Uterine smooth muscle cell (primary cell): Measurements from ENCODE around the gene CDCA3. TPM values are rescaled to one million over a fixed set of nuclear protein-coding genes. Genes with fewer than 3 reads are reported as not detected.

Source experiments
- total RNA-seq: library from RNA; depleted of rRNA; stranded (reverse); fragments of >200 nt; gene quantifications from 2 replicates; pipeline ENCODE4 v1.2.3, GENCODE V29; 2014

Gene CDCA3
- 9.0 and 35.9 TPM in 2 replicates for total RNA-seq

GRCh38 chr12:6851153-6851920 lies at the start of gene CDCA3:
Gene CDCA3 (minus strand): TSS chr12:6851286. CDS start chr12:6850952, 334 bp downstream.

GRCh38 chr12:6873094-6874014 lies 22.3 kb upstream of the CDCA3 start, which contains the start of gene SPSB2:
Gene SPSB2 (minus strand): TSS chr12:6873303. CDS start chr12:6872901, 402 bp downstream.

GRCh38 chr12:6867413-6868210 lies 16.5 kb upstream of the CDCA3 start, which contains the start of gene TPI1:
Gene TPI1 (plus strand): TSS chr12:6867531. CDS start chr12:6867567, 36 bp downstream.

GRCh38 chr12:6851921-6852650 lies 1.0 kb upstream of the CDCA3 start, which contains the start of gene USP5:
Gene USP5 (plus strand): TSS chr12:6852150. CDS start chr12:6852180, 30 bp downstream.

GRCh38 chr12:6840761-6841515 lies 10.1 kb downstream of the CDCA3 start, which contains the start of gene GNB3:
Gene GNB3 (plus strand): TSS chr12:6840925. CDS start chr12:6841288, 363 bp downstream.

GRCh38 chr12:6827982-6828780 lies 22.9 kb downstream of the CDCA3 start, which contains the start of gene P3H3:
Gene P3H3 (plus strand): TSS chr12:6828407. CDS start chr12:6828441, 34 bp downstream.

GRCh38 chr12:6821591-6822425 lies 29.3 kb downstream of the CDCA3 start, which contains the start of gene GPR162:
Gene GPR162 (plus strand): TSS chr12:6821821. CDS start chr12:6823899, 2,078 bp downstream.

Other genes starting within 250 kb of the CDCA3 start
- 259 and 264 TPM in 2 replicates for gene CHD4, start 243.9 kb downstream of the CDCA3 start, total RNA-seq
- gene LPAR5, start 215.3 kb downstream of the CDCA3 start, total RNA-seq, result 0.12 TPM in 1 of 2 replicates, not detected in the other
- gene ACRBP, start 203.9 kb downstream of the CDCA3 start, total RNA-seq, result 0.22 and 0.25 TPM in 2 replicates
- gene ING4, start 188.2 kb downstream of the CDCA3 start, total RNA-seq, result 20.8 and 30.4 TPM in 2 replicates
- 10.1 and 10.3 TPM in 2 replicates for gene ZNF384, start 161.9 kb downstream of the CDCA3 start, total RNA-seq
- under 0.01 TPM in 1 of 2 replicates, not detected in the other for gene PIANP, start 150.5 kb downstream of the CDCA3 start, total RNA-seq
- gene COPS7A, start 127.2 kb downstream of the CDCA3 start, total RNA-seq, result 76.7 and 77.9 TPM in 2 replicates
- gene MLF2, start 98.1 kb downstream of the CDCA3 start, total RNA-seq, result 131 and 181 TPM in 2 replicates
- 60.1 and 63.5 TPM in 2 replicates for gene PTMS, start 84.9 kb downstream of the CDCA3 start, total RNA-seq
- under 0.01 and 0.11 TPM in 2 replicates for gene LAG3, start 78.8 kb downstream of the CDCA3 start, total RNA-seq
- 0.25 TPM in 1 of 2 replicates, not detected in the other for gene CD4, start 61.8 kb downstream of the CDCA3 start, total RNA-seq
- 5.0 and 6.0 TPM in 2 replicates for gene GPR162, start 29.5 kb downstream of the CDCA3 start, total RNA-seq
- 133 and 175 TPM in 2 replicates for gene P3H3, start 22.9 kb downstream of the CDCA3 start, total RNA-seq
- gene GNB3, start 10.4 kb downstream of the CDCA3 start, total RNA-seq, result 2.9 and 3.7 TPM in 2 replicates
- gene USP5, start 864 bp upstream of the CDCA3 start, total RNA-seq, result 94.9 and 147 TPM in 2 replicates
- gene TPI1, start 16.2 kb upstream of the CDCA3 start, total RNA-seq, result 1,238 and 1,525 TPM in 2 replicates
- gene SPSB2, start 22.0 kb upstream of the CDCA3 start, total RNA-seq, result 7.0 and 9.5 TPM in 2 replicates
- 8.6 and 14.4 TPM in 2 replicates for gene LRRC23, start 53.5 kb upstream of the CDCA3 start, total RNA-seq
- gene ENO2, start 63.3 kb upstream of the CDCA3 start, total RNA-seq, result 29.0 and 38.4 TPM in 2 replicates
- gene ATN1, start 76.7 kb upstream of the CDCA3 start, total RNA-seq, result 15.7 and 22.4 TPM in 2 replicates
- not detected in 2 replicates for gene RNU7-1, start 92.5 kb upstream of the CDCA3 start, total RNA-seq
- 60.8 and 143 TPM in 2 replicates for gene C12orf57, start 92.7 kb upstream of the CDCA3 start, total RNA-seq
- 0.11 TPM in 1 of 2 replicates, not detected in the other for gene PTPN6, start 100.1 kb upstream of the CDCA3 start, total RNA-seq
- 155 and 196 TPM in 2 replicates for gene PHB2, start 119.4 kb upstream of the CDCA3 start, total RNA-seq
- 43.5 and 72.2 TPM in 2 replicates for gene EMG1, start 119.6 kb upstream of the CDCA3 start, total RNA-seq
- 7.2 and 7.7 TPM in 2 replicates for gene LPCAT3, start 167.2 kb upstream of the CDCA3 start, total RNA-seq
- 72.8 and 248 TPM in 2 replicates for gene C1S, start 209.4 kb upstream of the CDCA3 start, total RNA-seq
- 27.1 and 114 TPM in 2 replicates for gene C1R, start 241.2 kb upstream of the CDCA3 start, total RNA-seq